PC-3 (cell line): ENCODE measurements around the gene EYS.

Experiments used
- CTCF ChIP-seq: fragments of 300-600 bp; sonication (generic); conservative IDR thresholded peaks from 2 replicates; pipeline ENCODE4 v1.5.1; 2017; ENCODE audit warnings: antibody characterized with exemption, low read depth, mild to moderate bottlenecking, low read length
- EZH2 ChIP-seq: fragments of 300-600 bp; sonication (generic); IDR thresholded peaks from one replicate; pipeline ENCODE4 v1.6.1; 2017; ENCODE audit warnings: antibody characterized with exemption, mild to moderate bottlenecking, low read length; ENCODE audit not compliant: unreplicated experiment

- TF ChIP-seq CTCF = no peak
- no peak for TF ChIP-seq EZH2
These were observed 1961.2 kb downstream of the EYS start for GRCh38 chr6:63745784-63746183.
